Dermis blood vessel endothelial cell (primary cell): Measurements from ENCODE around the gene CALR. TPM values are rescaled to one million over a fixed set of nuclear protein-coding genes. Genes with fewer than 3 reads are reported as not detected.
"Not testable (repeated sequence)": the region's sequence is repeated elsewhere in the genome, so short reads cannot be mapped to it uniquely, and the experiment has no call there.

Source experiments
- DNase-seq: peaks from one replicate; pipeline ENCODE4 v3.0.0; 2010
- total RNA-seq: library from RNA; depleted of rRNA; stranded (reverse); fragments of >200 nt; gene quantifications from 2 replicates; pipeline ENCODE4 v1.2.3, GENCODE V29; 2014

Gene CALR
- total RNA-seq, 1 donor from 2014 or later = 1,244 TPM

GRCh38 chr19:12952488-12953137, 14.2 kb downstream of the CALR start:
- peak; percentile 89 for DNase-seq

- no peak for DNase-seq
Measured at GRCh38 chr19:12953138-12953798, 14.9 kb downstream of the CALR start.

DNA sequence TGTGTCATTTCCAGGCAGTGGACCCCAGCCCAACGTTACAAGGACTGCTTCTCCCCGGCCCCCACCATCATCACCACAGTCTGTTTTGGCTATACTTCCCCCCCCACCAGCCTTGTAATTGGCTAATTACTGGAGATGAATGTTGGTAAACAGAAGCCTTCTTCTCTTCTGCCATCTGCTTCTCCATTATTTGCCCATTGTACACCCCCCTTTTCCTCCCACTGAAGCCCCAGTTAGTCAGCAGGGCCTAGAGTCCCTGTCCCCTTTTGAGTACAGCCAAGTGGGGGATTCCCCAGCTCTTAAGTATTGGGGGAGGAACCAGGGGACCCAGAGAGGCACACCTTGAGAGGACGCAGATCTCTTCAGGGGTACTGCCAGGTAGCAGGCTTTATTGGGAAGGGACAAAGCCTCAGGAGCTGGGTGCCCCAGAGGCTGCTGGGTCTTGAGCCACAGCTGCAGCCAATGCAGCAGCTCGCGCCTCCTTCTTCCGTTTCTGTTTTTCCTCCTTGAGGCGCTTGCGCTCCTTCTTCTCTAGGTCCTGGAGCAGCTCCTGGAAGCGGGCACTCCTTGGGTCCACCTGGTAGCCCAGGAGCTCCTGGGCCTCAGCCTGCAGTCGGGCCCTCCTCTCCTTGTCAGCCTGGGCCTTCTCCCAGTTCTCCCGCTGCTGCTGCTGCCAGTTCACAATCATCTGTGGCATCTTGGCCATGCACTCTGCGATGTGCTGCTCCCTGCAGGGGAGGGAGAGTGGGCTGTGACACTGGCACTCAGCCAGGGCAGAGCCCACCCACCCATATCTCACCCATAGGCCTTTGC, 15.6 kb downstream of the CALR start:
- no peak for DNase-seq

GRCh38 chr19:12954612-12954962, 16.2 kb downstream of the CALR start:
- no peak for DNase-seq

DNA sequence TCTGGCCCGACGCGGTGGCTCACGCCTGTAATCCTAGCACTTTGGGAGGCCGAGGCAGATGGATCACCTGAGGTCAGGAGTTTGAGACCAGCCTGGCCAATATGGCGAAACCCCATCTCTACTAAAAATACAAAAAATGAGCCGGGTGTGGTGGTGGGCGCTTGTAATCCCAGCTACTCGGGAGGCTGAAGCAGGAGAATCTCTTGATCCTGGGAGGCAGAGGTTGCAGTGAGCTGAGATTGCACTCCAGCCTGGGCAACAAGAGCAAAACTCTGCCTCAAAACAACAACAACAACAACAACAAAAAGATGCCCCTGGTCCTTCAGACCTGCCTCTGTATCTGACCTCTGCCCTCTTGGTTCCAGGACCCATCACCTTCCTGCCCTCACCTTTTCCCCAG, 17.2 kb downstream of the CALR start:
- DNase-seq = not testable (repeated sequence)

DNA sequence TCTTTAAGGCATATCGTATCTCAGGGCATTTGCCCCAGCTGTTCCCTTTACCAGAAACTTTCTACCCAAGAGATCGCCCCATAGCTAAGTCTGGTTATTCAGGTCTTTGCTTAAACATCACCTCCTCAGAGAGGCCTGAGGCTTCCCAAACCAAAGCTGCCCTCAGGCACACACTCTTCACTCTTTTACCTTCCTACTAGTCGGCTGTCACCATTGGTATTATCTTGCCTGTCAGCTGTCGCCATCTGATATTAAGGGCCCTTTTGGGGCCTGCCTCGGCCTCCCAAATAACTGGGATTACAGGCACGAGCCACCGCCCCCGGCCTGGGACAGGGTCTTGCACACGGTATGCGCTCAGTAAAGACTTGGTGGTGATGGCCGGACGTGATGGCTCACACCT, 17.6 kb downstream of the CALR start:
- no peak for DNase-seq

GRCh38 chr19:12956446-12957388, 18.3 kb downstream of the CALR start, which contains the start of gene GADD45GIP1:
GADD45GIP1 (minus strand) TSS chr19:12957223; CDS start chr19:12957212, 11 bp downstream.
- DNase-seq = peak; percentile 88

DNA sequence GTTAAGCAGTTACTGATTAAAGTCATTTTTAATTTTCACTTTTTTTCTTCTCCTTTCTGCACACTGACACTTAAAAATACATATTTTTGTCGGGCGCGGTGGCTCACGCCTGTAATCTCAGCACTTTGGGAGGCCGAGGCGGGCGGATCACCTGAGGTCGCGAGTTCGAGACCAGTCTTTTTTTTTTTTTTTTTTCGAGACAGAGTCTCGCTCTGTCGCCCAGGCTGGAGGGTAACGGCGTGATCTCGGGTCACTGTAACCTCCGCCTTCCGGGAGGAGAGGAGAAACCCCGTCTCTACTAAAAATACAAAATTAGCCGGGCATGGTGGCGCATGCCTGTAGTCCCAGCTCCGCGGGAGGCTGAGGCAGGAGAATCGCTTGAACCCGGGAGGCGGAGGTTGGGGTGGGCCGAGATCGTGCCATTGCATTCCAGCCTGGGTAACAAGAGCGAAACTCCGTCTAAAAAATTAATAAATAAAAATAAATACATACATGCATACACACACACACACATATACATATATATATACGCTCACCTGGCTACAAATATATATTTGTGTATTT, 19.1 kb downstream of the CALR start:
- DNase-seq = not testable (repeated sequence)

GRCh38 chr19:12959481-12959880, 21.1 kb downstream of the CALR start:
- DNase-seq = no peak

DNA sequence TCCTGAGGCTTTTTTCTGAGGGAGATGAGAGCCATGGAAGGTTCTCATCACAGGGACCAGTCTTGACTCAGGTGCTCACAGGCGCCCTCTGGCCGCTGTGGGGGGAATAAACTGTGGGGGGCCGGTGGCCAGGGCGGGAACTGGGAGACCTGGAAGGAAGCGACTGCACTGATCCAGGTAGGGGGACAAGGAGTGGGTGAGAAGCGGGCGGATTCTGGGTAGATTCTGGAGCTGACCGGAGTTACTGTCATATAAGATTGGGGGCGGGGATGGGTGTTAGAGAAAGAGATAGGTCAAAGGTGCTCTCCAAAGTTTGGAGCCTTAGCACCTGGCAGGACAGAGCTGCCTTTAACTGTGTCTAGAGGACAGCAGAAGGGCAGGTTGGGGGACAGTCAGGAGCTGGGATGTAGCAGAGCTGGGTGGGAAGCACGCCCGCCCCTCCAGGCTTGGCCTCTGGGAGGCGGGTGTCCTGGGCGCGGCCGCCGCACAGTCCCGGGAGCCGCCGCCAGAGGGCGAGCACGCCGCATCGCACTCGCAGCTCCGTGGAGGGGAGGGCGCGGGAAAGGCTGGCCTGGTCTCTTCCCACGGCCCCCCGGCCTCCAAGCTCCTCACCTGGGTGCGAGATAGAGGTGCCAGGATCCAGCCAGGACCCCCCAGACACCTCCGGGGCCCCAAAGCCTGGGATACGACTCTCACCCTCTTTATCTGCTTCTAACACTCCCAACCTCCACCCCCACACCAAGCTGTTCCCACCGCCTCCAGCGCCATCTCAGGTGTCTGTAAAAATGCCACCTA, 26.8 kb downstream of the CALR start:
- DNase-seq = peak; percentile 85

GRCh38 chr19:12965812-12966135, 27.4 kb downstream of the CALR start:
- DNase-seq = no peak

DNA sequence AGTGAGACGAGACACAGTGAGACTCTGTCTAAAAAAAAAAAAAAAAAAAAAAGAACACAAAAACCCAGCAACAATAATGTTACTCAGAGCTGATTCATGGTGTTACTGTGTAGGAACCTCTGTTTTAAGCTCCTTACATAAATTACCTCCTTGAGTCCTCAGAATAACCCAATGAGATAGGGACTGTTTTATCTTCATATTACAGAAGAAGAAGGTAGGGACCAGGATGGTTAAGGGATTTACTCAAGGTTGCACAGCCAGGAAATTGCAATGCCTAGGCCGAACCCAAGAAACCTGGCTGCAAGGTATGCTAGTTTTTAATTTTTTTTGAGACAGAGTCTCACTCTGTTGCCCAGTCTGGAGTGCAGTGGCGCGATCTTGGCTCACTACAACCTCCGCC, 29.5 kb downstream of the CALR start:
- DNase-seq = no peak

- no peak for DNase-seq
Measured at GRCh38 chr19:12969292-12969988, 31.0 kb downstream of the CALR start, which contains the start of gene DAND5. DAND5 (plus strand) TSS chr19:12969576; CDS start chr19:12969661, 85 bp downstream.

GRCh38 chr19:12970070-12970820, 31.8 kb downstream of the CALR start:
- DNase-seq = no peak

GRCh38 chr19:12973236-12973635, 34.8 kb downstream of the CALR start:
- no peak for DNase-seq

- peak; percentile 33 for DNase-seq
Measured at GRCh38 chr19:12974301-12975220, 36.2 kb downstream of the CALR start.

- no peak for DNase-seq
Measured at GRCh38 chr19:12975221-12975741, 36.9 kb downstream of the CALR start.

DNA sequence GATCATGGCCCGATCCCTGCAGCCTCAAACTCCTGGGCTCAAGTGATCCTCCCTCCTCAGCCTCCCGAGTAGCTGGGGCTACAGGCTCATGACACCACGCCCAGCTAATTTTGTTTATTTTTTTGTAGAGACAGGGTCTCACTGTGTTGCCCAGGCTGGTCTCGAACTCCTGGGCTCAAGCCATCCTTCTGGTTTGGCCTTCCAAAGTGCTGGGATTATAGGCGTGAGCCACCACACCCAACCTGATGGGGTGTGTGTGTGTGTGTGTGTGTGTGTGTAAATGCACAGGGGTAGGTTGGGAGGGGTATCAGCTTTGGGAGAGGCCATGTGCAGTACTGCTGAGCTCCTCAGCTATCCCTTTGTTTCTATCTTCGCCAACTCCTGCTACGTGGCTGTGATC, 37.7 kb downstream of the CALR start:
- DNase-seq = not testable (repeated sequence)
